Mammary epithelial cell (primary cell): ENCODE data around the gene PSD4.

Experiments used
- CTCF ChIP-seq, 2 donors: IDR thresholded peaks in 1 of 2; conservative IDR thresholded peaks in 1 of 2; 2 replicates each; pipeline ENCODE4 v1.5.1; 2011 to 2012; ENCODE audit warnings: inconsistent platforms in 2 of 2, low read length in 2 of 2, mild to moderate bottlenecking in 2 of 2, control low read depth in 1 of 2, low read depth in 1 of 2; ENCODE audit not compliant: insufficient read depth in 1 of 2; ENCODE audit errors: extremely low read depth in 1 of 2
- EZH2 ChIP-seq: IDR thresholded peaks from 2 replicates; pipeline ENCODE4 v1.6.1; 2012; ENCODE audit warnings: low read length, inconsistent platforms, borderline replicate concordance

GRCh38 chr2:113183264-113183663 lies 9.5 kb downstream of the PSD4 start:
- no peak for TF ChIP-seq CTCF (conservative IDR thresholded peaks at IDR 0.05 in 1 of 2, IDR thresholded peaks at IDR 0.05 in 1 of 2; ENCODE audit: extremely low read depth in 1 of 2, insufficient read depth in 1 of 2, low read depth in 1 of 2, low read length in 2 of 2)
- TF ChIP-seq EZH2, result no peak
